ENCODE results near the gene IRAK3.

DNA sequence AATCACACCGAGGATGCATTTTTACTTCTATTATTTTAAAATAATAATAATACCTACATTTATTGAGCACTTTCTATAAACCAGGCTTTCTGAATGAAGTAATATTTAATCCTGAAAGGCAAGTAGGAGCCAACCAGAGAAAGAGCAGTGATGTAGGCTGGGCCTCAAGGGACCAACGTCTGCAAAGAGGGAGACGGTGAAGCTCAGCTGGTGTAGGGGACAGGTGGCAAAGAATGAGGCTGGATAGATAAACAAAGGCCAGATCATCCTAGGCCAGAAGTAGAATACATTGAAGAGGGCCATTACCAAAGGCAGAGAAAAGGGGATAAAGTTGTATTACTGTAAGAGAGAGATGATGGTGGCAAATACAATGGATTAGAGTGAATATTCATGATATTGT, 18.4 kb upstream of the IRAK3 start:
- TF ChIP-seq, protein P1, sequence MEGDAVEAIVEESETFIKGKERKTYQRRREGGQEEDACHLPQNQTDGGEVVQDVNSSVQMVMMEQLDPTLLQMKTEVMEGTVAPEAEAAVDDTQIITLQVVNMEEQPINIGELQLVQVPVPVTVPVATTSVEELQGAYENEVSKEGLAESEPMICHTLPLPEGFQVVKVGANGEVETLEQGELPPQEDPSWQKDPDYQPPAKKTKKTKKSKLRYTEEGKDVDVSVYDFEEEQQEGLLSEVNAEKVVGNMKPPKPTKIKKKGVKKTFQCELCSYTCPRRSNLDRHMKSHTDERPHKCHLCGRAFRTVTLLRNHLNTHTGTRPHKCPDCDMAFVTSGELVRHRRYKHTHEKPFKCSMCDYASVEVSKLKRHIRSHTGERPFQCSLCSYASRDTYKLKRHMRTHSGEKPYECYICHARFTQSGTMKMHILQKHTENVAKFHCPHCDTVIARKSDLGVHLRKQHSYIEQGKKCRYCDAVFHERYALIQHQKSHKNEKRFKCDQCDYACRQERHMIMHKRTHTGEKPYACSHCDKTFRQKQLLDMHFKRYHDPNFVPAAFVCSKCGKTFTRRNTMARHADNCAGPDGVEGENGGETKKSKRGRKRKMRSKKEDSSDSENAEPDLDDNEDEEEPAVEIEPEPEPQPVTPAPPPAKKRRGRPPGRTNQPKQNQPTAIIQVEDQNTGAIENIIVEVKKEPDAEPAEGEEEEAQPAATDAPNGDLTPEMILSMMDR (IDR thresholded peaks at IDR 0.05; ENCODE audit: insufficient read depth, low read length, poor library complexity, severe bottlenecking) = no peak
- TF ChIP-seq EZH2phosphoT487 (conservative IDR thresholded peaks at IDR 0.05; ENCODE audit: low read length) = no peak

Data from SU-DHL-6 (cell line).